Nephron progenitor cell (in vitro differentiated cells): ENCODE measurements around the gene CDCA5.
A peak's percentile ranks its signal among the peaks of the same experiment; 100 is the strongest.

Experiments used
- DNase-seq: peaks from one replicate; pipeline ENCODE4 v3.0.0; 2021
- H3K27ac Mint-ChIP-seq: 2 replicates; pipeline ENCODE4 v1.8.0; 2021; ENCODE audit warnings: mild to moderate bottlenecking, moderate library complexity, mixed read lengths
- H3K27me3 Mint-ChIP-seq: 2 replicates; pipeline ENCODE4 v1.8.0; 2021; ENCODE audit warnings: mild to moderate bottlenecking, low read depth, mixed read lengths; ENCODE audit not compliant: poor library complexity
- H3K36me3 Mint-ChIP-seq: 2 replicates; pipeline ENCODE4 v1.8.0; 2021; ENCODE audit warnings: low read depth, mixed read lengths
- H3K4me1 Mint-ChIP-seq: 2 replicates; pipeline ENCODE4 v1.8.0; 2021; ENCODE audit warnings: mixed read lengths
- H3K4me3 Mint-ChIP-seq: 2 replicates; pipeline ENCODE4 v1.8.0; 2021; ENCODE audit warnings: mild to moderate bottlenecking, moderate library complexity, mixed read lengths
- H3K9me3 Mint-ChIP-seq: 2 replicates; pipeline ENCODE4 v1.8.0; 2021; ENCODE audit warnings: mild to moderate bottlenecking, moderate library complexity, mixed read lengths
- TF ChIP-seq, protein P1 (sequence below): fragments of 200-600 bp; sonication (generic); IDR thresholded peaks from 2 replicates; pipeline ENCODE4 v1.5.0; 2021; ENCODE audit warnings: antibody characterized with exemption

Gene CDCA5

GRCh38 chr11:65065851-65066250 is 18.0 kb downstream of the CDCA5 start:
- peaks cover 14% of the 10 kb centered on the region for H3K27me3 Mint-ChIP-seq
- DNase-seq, result no peak
- no peaks in the 10 kb centered on the region for H3K36me3 Mint-ChIP-seq
- no peak overlapping the region for H3K27ac Mint-ChIP-seq
- no peaks in the 10 kb centered on the region for H3K9me3 Mint-ChIP-seq
- TF ChIP-seq, protein P1, sequence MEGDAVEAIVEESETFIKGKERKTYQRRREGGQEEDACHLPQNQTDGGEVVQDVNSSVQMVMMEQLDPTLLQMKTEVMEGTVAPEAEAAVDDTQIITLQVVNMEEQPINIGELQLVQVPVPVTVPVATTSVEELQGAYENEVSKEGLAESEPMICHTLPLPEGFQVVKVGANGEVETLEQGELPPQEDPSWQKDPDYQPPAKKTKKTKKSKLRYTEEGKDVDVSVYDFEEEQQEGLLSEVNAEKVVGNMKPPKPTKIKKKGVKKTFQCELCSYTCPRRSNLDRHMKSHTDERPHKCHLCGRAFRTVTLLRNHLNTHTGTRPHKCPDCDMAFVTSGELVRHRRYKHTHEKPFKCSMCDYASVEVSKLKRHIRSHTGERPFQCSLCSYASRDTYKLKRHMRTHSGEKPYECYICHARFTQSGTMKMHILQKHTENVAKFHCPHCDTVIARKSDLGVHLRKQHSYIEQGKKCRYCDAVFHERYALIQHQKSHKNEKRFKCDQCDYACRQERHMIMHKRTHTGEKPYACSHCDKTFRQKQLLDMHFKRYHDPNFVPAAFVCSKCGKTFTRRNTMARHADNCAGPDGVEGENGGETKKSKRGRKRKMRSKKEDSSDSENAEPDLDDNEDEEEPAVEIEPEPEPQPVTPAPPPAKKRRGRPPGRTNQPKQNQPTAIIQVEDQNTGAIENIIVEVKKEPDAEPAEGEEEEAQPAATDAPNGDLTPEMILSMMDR, result no peak
- H3K4me1 Mint-ChIP-seq, result peaks cover 18% of the 10 kb centered on the region
- H3K4me3 Mint-ChIP-seq, result no peak overlapping the region

- TF ChIP-seq, protein P1, result no peak
- Mint-ChIP-seq H3K9me3 (no peaks in the 10 kb centered on the region), H3K36me3 (no peaks in the 10 kb centered on the region), H3K27ac (no peak overlapping the region), H3K27me3 (peaks cover 18% of the 10 kb centered on the region), H3K4me1 (peaks cover 18% of the 10 kb centered on the region), H3K4me3 (no peak overlapping the region)
- DNase-seq, result no peak
Measured at GRCh38 chr11:65064847-65065240, 19.0 kb downstream of the CDCA5 start.

DNA sequence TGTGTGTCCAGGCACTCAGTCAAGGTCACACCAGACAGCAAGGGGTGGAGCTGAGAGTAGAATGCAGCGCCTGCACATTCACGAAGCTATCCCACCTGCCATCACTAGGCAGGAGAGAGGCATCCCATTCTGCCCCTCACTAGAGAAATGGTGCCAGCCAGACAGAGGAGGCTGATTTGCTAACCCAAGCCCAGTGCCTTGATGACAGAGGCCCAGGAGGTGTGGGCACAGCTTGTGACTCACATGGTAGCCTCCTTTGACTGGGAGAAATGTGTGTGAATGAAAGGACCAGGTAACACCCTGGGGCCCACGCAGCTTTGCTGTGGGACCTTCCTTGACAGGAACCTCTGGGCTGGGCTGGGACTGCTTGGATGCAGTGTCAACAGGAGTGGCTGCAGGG is 20.3 kb downstream of the CDCA5 start:
- Mint-ChIP-seq H3K4me1 (peaks cover 18% of the 10 kb centered on the region), H3K4me3 (no peak overlapping the region), H3K36me3 (no peaks in the 10 kb centered on the region), H3K27ac (no peak overlapping the region), H3K27me3 (peaks cover 22% of the 10 kb centered on the region), H3K9me3 (no peaks in the 10 kb centered on the region)
- no peak for DNase-seq
- TF ChIP-seq, protein P1, result no peak

DNA sequence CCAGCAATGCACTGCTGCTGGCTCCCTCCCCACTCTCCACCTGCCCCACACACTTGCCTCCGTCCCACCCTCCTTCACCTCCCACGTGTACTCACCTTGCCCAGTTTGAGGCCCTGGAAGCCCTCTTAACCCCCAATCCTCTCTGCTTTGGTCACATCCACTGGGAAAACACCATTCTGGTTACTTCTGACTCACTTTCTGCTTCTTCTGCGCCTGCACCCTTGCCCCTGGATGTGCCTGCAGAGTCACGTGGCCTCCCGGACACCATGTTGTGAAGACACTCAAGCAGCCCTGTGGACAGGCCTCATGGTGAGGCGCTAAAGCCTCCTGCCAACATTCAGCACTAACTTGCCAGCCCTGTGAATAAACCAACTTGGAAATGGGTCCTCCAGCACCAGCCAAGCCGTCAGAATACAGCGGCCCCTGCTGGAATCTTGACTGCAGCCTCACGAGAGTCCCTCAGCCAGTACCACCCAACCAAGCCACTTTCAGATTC is 22.9 kb downstream of the CDCA5 start:
- DNase-seq, result no peak
- peaks cover 5% of the 10 kb centered on the region for H3K4me1 Mint-ChIP-seq

GRCh38 chr11:65059959-65060824 is 23.6 kb downstream of the CDCA5 start:
- H3K36me3 Mint-ChIP-seq, result no peaks in the 10 kb centered on the region
- H3K4me1 Mint-ChIP-seq, result peaks cover 5% of the 10 kb centered on the region
- H3K4me3 Mint-ChIP-seq, result no peak overlapping the region
- peaks cover 36% of the 10 kb centered on the region for H3K27me3 Mint-ChIP-seq
- TF ChIP-seq, protein P1, result no peak
- H3K9me3 Mint-ChIP-seq, result no peaks in the 10 kb centered on the region
- no peak overlapping the region for H3K27ac Mint-ChIP-seq
- DNase-seq, result no peak

More for the DNA sequence above, 22.9 kb downstream of the CDCA5 start:
- peak overlapping the region; percentile 37 for H3K27ac Mint-ChIP-seq
- H3K4me3 Mint-ChIP-seq, result no peak overlapping the region
- TF ChIP-seq, protein P1, result peak; percentile 9
- H3K36me3 Mint-ChIP-seq, result no peaks in the 10 kb centered on the region
- peaks cover 30% of the 10 kb centered on the region for H3K27me3 Mint-ChIP-seq
- H3K9me3 Mint-ChIP-seq, result no peaks in the 10 kb centered on the region
